ENCODE data around the gene POPDC3.

Gene POPDC3

DNA sequence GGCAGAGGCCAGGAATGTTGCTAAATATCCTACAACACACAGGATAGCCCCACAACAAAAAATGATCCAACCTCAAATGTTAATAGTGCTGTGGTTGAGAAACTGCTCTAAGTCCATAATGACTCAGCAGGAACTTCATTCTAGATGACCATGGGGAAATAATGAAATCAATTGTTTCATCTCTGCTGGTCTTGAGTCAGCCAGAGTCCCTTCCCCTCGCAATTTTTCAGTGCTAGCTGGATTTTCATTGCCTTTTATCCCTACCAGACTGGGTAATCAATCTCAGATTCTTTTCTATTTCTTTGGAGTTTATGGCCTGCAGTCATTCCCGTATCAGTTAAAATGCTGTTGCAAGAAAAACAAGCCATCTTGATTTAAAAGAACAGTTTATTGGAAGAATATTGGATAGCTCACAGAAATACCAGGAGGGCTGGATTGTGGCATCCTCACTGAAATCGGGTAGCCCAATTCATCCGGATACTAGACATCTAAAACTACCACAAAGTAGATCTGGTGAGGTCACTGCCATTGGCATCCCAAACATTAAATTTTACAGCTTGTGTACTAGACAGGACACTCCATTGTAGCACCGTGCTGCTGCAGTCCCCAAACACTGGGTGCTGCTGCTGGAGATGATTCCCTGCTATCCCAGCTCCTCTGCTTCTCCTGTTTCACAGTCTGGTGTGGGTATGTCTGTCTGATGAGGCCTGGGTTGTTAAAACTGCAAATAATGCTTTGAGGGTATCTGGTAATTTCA lies 30.3 kb upstream of the POPDC3 start:
- DNase-seq (ENCODE audit: low read depth, low spot score), result peak; percentile 83
- in situ Hi-C loops (cut with HindIII; ENCODE audit: low sequenced_read_pairs), result no loop called here

DNA sequence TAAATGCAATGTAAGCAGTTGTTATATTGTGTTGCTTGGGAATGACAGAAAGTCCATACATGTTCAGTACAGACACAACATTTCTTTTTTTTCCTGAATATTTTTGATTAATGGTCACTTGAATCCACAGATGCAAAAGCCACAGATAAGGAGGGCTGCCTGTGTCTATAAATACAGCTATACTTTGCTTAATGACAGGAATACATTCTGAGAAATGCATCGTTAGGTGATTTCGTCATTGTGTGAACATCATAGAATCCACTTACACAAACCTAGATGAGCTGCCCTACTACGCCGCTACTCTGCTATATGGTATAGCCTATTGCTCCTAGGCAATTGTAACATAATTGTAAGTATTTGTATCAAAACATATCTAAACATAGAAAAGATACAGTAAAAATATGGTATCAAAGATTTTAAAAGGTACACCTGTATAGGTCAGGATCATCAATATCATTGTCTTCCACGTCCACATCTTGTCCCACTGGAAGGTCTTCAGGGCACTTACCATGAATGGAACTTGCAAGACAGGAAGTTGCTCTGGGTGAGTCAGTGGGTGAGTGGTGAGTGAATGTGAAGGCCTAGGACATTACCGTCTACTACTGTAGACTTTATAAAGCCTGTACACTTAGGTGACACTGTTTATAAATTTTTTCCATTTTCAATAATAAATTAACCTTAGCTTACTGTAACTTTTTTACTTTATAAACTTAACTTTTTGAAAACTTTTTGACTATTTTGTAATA lies 27.9 kb upstream of the POPDC3 start:
- no peak overlapping the region for H3K4me3 ChIP-seq (ENCODE audit: low read depth, low read length)
- DNase-seq (ENCODE audit: low read depth, low spot score), result peak; percentile 59
- in situ Hi-C loops (cut with HindIII; ENCODE audit: low sequenced_read_pairs), result no loop called here
- TF ChIP-seq, protein P1, sequence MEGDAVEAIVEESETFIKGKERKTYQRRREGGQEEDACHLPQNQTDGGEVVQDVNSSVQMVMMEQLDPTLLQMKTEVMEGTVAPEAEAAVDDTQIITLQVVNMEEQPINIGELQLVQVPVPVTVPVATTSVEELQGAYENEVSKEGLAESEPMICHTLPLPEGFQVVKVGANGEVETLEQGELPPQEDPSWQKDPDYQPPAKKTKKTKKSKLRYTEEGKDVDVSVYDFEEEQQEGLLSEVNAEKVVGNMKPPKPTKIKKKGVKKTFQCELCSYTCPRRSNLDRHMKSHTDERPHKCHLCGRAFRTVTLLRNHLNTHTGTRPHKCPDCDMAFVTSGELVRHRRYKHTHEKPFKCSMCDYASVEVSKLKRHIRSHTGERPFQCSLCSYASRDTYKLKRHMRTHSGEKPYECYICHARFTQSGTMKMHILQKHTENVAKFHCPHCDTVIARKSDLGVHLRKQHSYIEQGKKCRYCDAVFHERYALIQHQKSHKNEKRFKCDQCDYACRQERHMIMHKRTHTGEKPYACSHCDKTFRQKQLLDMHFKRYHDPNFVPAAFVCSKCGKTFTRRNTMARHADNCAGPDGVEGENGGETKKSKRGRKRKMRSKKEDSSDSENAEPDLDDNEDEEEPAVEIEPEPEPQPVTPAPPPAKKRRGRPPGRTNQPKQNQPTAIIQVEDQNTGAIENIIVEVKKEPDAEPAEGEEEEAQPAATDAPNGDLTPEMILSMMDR (IDR thresholded peaks at IDR 0.05; ENCODE audit: low read depth, low read length), result no peak

More for the DNA sequence above, 30.3 kb upstream of the POPDC3 start:
- H3K4me3 ChIP-seq (ENCODE audit: low read depth, low read length), result no peak overlapping the region
- TF ChIP-seq, protein P1 (IDR thresholded peaks at IDR 0.05; ENCODE audit: low read depth, low read length), result no peak

DNA sequence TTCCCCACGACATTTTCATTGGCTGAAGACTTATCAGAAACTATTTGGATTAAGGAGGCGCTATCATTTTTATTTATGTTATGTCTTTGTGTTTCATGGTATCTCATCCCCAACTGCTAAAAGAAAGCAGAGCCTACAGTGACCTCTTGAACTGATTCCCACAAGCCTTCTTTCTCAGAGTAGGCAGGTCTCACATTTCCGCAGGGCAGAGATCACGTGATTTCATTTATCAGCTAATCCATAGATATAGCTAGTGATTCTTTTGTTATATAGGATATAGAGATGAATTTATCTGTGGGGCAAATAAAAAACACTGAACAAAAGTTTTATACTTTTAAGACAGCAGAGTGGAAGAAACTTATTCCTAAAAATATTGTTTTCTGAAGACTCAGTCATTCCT lies 25.0 kb upstream of the POPDC3 start:
- TF ChIP-seq, protein P1 (IDR thresholded peaks at IDR 0.05; ENCODE audit: low read depth, low read length), result no peak
- in situ Hi-C loops (cut with HindIII; ENCODE audit: low sequenced_read_pairs), result no loop called here
- no peak for DNase-seq (ENCODE audit: low read depth, low spot score)
- no peak overlapping the region for H3K4me3 ChIP-seq (ENCODE audit: low read depth, low read length)

DNA sequence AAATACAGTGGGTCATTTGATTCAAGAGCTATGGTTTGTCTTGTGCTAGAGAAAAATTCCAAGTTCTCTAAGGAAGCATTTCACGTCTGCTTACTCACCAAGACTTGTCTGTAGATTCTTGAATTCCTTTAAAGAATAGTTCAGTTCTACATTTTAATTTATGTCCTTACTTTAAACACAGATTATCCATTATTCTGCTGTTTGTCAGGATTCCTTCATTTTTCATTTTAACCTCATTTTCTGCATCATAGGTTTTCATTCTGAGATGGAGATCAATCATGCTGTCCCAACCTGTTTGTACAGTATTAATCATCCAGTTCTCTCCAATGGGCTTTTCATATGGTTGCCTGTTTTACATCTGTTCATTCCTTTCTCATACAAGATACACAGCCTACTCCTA lies 24.5 kb upstream of the POPDC3 start:
- TF ChIP-seq, protein P1 (IDR thresholded peaks at IDR 0.05; ENCODE audit: low read depth, low read length), result no peak
- in situ Hi-C loops (cut with HindIII; ENCODE audit: low sequenced_read_pairs), result no loop called here

DNA sequence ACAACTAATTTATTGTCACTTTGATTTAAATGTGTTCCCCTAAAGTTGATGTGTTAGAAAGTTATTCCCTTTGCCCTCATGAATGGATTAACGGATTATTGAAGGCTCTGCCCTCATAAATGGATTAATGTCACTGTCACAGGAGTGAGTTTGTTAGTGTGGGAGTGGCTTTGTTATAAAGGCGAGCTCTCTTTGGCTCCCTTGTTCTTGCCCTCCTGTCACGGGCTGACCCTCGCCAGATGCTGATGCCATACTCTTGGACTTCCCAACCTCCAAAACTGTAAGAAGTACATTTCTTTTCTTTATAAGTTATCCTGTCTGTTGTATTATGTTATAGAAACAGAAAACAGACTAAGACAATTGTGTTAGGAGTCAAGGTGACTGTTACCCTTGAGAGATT lies 22.7 kb upstream of the POPDC3 start:
- TF ChIP-seq, protein P1 (IDR thresholded peaks at IDR 0.05; ENCODE audit: low read depth, low read length), result no peak
- DNase-seq (ENCODE audit: low read depth, low spot score), result no peak
- in situ Hi-C loops (cut with HindIII; ENCODE audit: low sequenced_read_pairs), result no loop called here
- H3K4me3 ChIP-seq (ENCODE audit: low read depth, low read length), result no peak overlapping the region

More for the DNA sequence above, 24.5 kb upstream of the POPDC3 start:
- H3K4me3 ChIP-seq (ENCODE audit: low read depth, low read length), result no peak overlapping the region
- DNase-seq (ENCODE audit: low read depth, low spot score), result peak; percentile 69

DNA sequence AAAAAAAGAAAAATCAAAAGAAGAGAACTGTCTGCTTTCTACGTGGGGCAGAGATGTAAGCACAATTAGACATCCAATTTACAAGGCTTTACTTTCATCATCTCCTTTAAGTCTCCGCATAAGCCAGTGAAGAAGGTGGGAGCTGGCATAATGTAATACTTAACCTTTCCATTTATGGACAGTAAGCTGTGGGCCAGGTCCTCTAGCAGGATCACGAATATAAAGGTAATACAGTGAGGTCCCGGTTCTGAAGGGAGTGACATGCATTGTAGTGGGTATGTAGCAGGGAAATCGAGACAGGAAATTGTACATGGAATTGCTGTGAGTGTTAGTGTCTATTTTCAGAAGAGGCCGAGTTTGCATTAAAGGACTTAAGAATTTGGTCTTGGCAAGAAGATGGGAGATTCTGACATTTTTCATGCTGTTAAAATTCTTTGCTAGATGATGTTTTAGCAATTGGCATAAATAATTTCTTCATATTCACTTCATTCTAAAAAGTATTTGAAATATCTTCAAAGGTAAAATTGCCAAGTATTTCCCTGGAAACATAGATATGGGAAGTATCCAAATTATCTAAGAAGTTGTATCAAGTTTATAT lies 20.4 kb upstream of the POPDC3 start:
- no peak overlapping the region for H3K4me3 ChIP-seq (ENCODE audit: low read depth, low read length)
- no peak for DNase-seq (ENCODE audit: low read depth, low spot score)
- TF ChIP-seq, protein P1 (IDR thresholded peaks at IDR 0.05; ENCODE audit: low read depth, low read length), result no peak
- in situ Hi-C loops (cut with HindIII; ENCODE audit: low sequenced_read_pairs), result no loop called here
